Measurements from ENCODE around the gene RIMS1.

DNA sequence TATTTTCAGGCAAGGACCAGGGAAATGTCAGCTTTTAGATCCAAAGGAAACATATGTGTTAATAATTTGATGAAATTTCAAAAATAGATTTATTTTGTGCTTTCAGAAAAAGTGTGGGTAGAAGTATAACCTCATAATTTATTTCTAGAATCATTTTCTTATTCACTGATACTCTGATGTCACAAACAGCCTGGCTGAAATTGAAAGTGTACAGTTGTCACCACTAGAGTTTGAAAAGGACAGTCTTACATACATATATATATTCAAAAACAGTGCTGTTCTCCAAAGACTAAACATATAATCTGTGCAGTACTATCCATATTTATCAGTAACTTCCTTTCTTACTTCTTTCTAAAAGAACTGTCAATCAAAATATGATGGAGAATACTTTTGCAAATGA is 481.1 kb downstream of the RIMS1 start:
- TF ChIP-seq, protein P1, sequence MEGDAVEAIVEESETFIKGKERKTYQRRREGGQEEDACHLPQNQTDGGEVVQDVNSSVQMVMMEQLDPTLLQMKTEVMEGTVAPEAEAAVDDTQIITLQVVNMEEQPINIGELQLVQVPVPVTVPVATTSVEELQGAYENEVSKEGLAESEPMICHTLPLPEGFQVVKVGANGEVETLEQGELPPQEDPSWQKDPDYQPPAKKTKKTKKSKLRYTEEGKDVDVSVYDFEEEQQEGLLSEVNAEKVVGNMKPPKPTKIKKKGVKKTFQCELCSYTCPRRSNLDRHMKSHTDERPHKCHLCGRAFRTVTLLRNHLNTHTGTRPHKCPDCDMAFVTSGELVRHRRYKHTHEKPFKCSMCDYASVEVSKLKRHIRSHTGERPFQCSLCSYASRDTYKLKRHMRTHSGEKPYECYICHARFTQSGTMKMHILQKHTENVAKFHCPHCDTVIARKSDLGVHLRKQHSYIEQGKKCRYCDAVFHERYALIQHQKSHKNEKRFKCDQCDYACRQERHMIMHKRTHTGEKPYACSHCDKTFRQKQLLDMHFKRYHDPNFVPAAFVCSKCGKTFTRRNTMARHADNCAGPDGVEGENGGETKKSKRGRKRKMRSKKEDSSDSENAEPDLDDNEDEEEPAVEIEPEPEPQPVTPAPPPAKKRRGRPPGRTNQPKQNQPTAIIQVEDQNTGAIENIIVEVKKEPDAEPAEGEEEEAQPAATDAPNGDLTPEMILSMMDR (IDR thresholded peaks at IDR 0.05; ENCODE audit: low read length), result no peak
- TF ChIP-seq EZH2 (IDR thresholded peaks at IDR 0.05; ENCODE audit: borderline replicate concordance, low read length), result no peak

Measured in OCI-LY1 (cell line).